GM12865 (cell line): ENCODE data around the gene EPO.
A peak's percentile ranks its signal among the peaks of the same experiment; 100 is the strongest.

Source experiments
- DNase-seq: peaks from one replicate; pipeline ENCODE4 v3.0.0; 2010; ENCODE audit warnings: low read depth
- H3K4me3 ChIP-seq: 2 replicates; pipeline ENCODE4 v1.5.1; 2011; ENCODE audit warnings: mild to moderate bottlenecking, low read depth, low read length, control low read depth
- TF ChIP-seq, protein P1 (sequence below): IDR thresholded peaks from 2 replicates; pipeline ENCODE4 v1.5.1; 2011; ENCODE audit warnings: low read length, control low read depth, low read depth, inconsistent platforms; ENCODE audit not compliant: insufficient read depth; ENCODE audit errors: missing control alignments

The EPO gene

GRCh38 chr7:100720279-100720670 lies at the start of gene EPO:
TSS of gene EPO (plus strand) at chr7:100720468. CDS start at chr7:100720981, 513 bp downstream.
- TF ChIP-seq, protein P1, sequence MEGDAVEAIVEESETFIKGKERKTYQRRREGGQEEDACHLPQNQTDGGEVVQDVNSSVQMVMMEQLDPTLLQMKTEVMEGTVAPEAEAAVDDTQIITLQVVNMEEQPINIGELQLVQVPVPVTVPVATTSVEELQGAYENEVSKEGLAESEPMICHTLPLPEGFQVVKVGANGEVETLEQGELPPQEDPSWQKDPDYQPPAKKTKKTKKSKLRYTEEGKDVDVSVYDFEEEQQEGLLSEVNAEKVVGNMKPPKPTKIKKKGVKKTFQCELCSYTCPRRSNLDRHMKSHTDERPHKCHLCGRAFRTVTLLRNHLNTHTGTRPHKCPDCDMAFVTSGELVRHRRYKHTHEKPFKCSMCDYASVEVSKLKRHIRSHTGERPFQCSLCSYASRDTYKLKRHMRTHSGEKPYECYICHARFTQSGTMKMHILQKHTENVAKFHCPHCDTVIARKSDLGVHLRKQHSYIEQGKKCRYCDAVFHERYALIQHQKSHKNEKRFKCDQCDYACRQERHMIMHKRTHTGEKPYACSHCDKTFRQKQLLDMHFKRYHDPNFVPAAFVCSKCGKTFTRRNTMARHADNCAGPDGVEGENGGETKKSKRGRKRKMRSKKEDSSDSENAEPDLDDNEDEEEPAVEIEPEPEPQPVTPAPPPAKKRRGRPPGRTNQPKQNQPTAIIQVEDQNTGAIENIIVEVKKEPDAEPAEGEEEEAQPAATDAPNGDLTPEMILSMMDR: no peak
- H3K4me3 ChIP-seq: no peak within 1 kb of the TSS
- no peak for DNase-seq

DNA sequence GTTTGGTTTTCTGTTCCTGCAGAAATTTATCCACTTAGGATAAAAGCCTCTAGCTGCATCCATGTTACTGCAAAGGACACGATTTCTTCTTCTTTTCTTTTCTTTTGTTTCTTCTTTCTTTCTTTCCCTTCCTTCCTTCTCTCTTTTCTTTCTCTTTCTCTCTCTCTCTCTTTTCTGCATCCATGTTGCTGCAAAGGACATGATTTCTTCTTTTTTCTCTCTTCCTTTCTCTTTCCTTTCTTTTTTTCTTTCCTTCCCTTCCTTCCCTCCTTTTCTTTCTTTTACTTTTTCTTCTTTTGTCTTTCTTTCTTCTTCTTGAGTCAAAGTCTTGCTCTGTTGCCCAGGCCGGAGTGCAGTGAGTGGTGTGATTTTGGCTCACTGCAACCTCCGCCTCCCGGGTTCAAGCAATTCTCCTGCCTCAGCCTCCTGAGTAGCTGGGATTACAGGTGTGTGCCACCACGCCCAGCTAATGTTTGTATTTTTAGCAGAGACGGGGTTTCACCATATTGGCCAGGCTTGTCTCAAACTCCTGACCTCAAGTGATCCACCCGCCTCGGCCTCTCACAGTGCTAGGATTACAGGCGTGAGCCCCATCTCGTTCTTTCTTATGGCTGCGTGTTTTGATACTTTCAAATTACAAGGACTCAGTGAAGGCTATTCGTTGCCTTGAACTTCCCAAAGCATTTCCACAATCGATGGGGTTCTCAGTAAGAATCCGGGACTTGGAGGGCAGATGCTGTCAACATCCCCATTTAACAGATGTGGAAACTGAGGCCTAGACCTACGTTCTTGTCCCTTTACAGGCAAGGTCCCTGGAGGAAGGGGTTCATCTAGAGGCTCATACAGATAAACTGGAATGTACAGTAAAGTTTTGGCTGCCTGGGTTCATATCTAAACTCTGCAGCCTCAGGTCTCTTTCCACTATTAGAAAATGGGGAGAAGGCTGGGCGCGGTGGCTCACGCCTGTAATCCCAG lies 48.6 kb upstream of the EPO start:
- H3K4me3 ChIP-seq: no peak overlapping the region
- TF ChIP-seq, protein P1: no peak
- no peak for DNase-seq

GRCh38 chr7:100673302-100673941 lies 46.8 kb upstream of the EPO start, which contains the start of gene GNB2:
TSS of gene GNB2 (plus strand) at chr7:100673740. CDS start at chr7:100676266, 2,526 bp downstream.
- peak within 1 kb of the TSS; percentile 68 for H3K4me3 ChIP-seq
- DNase-seq: peak; percentile 99
- TF ChIP-seq, protein P1: no peak

DNA sequence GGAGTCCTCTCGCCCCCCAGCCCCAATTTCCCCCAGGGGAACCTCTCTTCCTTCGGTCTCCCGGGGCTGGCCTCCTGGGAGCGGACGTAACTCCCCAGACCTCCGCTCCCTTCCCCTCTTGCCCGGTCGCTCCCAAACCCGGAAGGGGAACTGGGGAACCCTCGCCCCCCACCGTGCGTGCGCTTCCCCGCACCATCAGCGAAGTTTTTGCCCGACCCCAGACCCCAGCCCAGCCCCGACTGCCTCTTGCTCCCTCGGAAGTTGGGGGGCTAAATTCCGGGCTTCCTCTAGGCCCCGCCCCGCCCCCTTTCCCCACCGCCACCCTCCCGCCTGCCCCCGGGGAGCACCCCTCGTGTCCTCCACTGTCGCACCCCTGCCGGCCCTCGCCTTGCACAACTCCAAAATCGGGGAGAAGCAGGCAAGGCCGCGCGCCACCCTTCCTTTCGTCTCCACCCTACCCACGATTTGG lies 46.3 kb upstream of the EPO start:
- TF ChIP-seq, protein P1: no peak
- DNase-seq: peak; percentile 54
- peak overlapping the region; percentile 68 for H3K4me3 ChIP-seq

- DNase-seq: no peak
- TF ChIP-seq, protein P1: no peak
- peak overlapping the region; percentile 68 for H3K4me3 ChIP-seq
Observed at GRCh38 chr7:100674411-100675104, 45.7 kb upstream of the EPO start.

DNA sequence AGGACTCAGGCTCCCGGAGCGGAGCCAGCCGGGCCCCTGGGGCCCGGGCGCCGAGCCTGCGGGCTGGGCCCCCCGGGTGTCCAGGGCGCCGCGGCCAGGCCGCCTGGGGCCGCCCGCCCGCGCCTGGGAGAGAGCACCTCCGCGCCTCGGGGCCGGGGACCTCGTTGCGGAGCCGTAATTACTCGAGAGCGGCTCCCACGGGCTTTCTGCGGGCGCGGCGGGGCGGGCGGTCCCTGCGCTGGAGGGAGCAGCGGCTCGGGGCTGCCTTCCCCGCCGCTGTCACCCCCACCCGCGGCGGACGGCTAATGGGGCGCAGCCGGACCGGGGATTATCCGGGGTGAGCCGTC lies 45.2 kb upstream of the EPO start:
- H3K4me3 ChIP-seq: peak overlapping the region; percentile 68
- TF ChIP-seq, protein P1: no peak
- DNase-seq: no peak
